ENCODE results near the gene ZNF184. TPM values are rescaled to one million over a fixed set of nuclear protein-coding genes. Genes with fewer than 3 reads are reported as not detected.
A peak's percentile ranks its signal among the peaks of the same experiment; 100 is the strongest.

ZNF184 gene
- total RNA-seq, 4 donors from 2014 or later = 2.5 to 9.3 (median 5.5) TPM

- DNase-seq (ENCODE audit: low spot score) (no peak), ATAC-seq (ENCODE audit: low FRiP score) (peak; percentile 59)
- no peak for TF ChIP-seq CTCF (IDR thresholded peaks at IDR 0.05)
Measured at GRCh38 chr6:27495386-27496135, 22.7 kb upstream of the ZNF184 start.

GRCh38 chr6:27494987-27495385, 22.1 kb upstream of the ZNF184 start:
- DNase-seq (ENCODE audit: low spot score) = no peak
- no peak for TF ChIP-seq CTCF (IDR thresholded peaks at IDR 0.05)
- ATAC-seq (ENCODE audit: low FRiP score) = no peak

GRCh38 chr6:27494103-27494502, 21.2 kb upstream of the ZNF184 start:
- no peak for ATAC-seq (ENCODE audit: low FRiP score)
- no peak for TF ChIP-seq CTCF (IDR thresholded peaks at IDR 0.05)

GRCh38 chr6:27492631-27493190, 19.8 kb upstream of the ZNF184 start:
- TF ChIP-seq CTCF (IDR thresholded peaks at IDR 0.05) = no peak
- ATAC-seq (ENCODE audit: low FRiP score) = no peak
- no peak for DNase-seq (ENCODE audit: low spot score)

More at GRCh38 chr6:27494103-27494502, 21.2 kb upstream of the ZNF184 start:
- DNase-seq (ENCODE audit: low spot score) = no peak

- peak; percentile 93 for ATAC-seq (ENCODE audit: low FRiP score)
Measured at GRCh38 chr6:27479319-27480182, 6.6 kb upstream of the ZNF184 start.

More at GRCh38 chr6:27479319-27480182, 6.6 kb upstream of the ZNF184 start:
- no peak for TF ChIP-seq CTCF (IDR thresholded peaks at IDR 0.05)
- DNase-seq (ENCODE audit: low spot score) = peak; percentile 26

Data from omental fat pad (tissue), 4 donors.